ENCODE data around the gene CENPA. TPM values are rescaled to one million over a fixed set of nuclear protein-coding genes. Genes with fewer than 3 reads are reported as not detected.
"Not testable (repeated sequence)": the region's sequence is repeated elsewhere in the genome, so short reads cannot be mapped to it uniquely, and the experiment has no call there.

Gene CENPA
- total RNA-seq, 4 donors from 2014 or later, result 3.3 to 3.5 TPM; not detected in 2

GRCh38 chr2:26756337-26756736, 29.5 kb upstream of the CENPA start:
- Histone ChIP-seq H3K36me3 (no peaks in the 10 kb centered on the region), H3K4me1 (peaks cover 0 to 15% (median 0%) of the 10 kb centered on the region in 4 donors), H3K9me3 (no peaks in the 10 kb centered on the region), H3K27me3 (no peaks in the 10 kb centered on the region), H3K4me3 (no peak overlapping the region), H3K27ac (no peak overlapping the region)
- no peak for DNase-seq (ENCODE audit: low spot score in 2 of 2)
- 57 to 69% methylated on average over 5 of the region's 5 CpGs for WGBS, 2 donors
- TF ChIP-seq EP300 (IDR thresholded peaks at IDR 0.05) (no peak), CTCF (IDR thresholded peaks at IDR 0.05) (no peak), POLR2A (IDR thresholded peaks at IDR 0.05) (no peak)

- 48 to 49% methylated on average over 6 of the region's 6 CpGs for WGBS, 2 donors
- no peak overlapping the region for H3K4me3 ChIP-seq
- peak overlapping the region in 2 of 4 donors; percentile 46 to 53 for H3K27ac ChIP-seq
- TF ChIP-seq POLR2A (IDR thresholded peaks at IDR 0.05) (no peak), EP300 (IDR thresholded peaks at IDR 0.05) (peak; percentile 13 to 69)
- no peaks in the 10 kb centered on the region for H3K36me3 ChIP-seq
- no peaks in the 10 kb centered on the region for H3K9me3 ChIP-seq
- DNase-seq (ENCODE audit: low spot score in 2 of 2), result peak in 1 of 2 donors; percentile 38
- H3K4me1 ChIP-seq, result peaks cover 0 to 15% (median 0%) of the 10 kb centered on the region in 4 donors
- H3K27me3 ChIP-seq, result no peaks in the 10 kb centered on the region
Observed at GRCh38 chr2:26757873-26758789, 27.7 kb upstream of the CENPA start.

GRCh38 chr2:26758790-26759321, 27.0 kb upstream of the CENPA start:
- Histone ChIP-seq H3K36me3 (no peaks in the 10 kb centered on the region), H3K9me3 (no peaks in the 10 kb centered on the region), H3K4me3 (no peak overlapping the region), H3K27ac (peak overlapping the region in 2 of 4 donors; percentile 46 to 53), H3K27me3 (no peaks in the 10 kb centered on the region), H3K4me1 (peaks cover 0 to 21% (median 3%) of the 10 kb centered on the region in 4 donors)
- WGBS, 2 donors, result 74 to 79% methylated on average over 7 of the region's 7 CpGs
- TF ChIP-seq CTCF (IDR thresholded peaks at IDR 0.05) (no peak), POLR2A (IDR thresholded peaks at IDR 0.05) (no peak), EP300 (IDR thresholded peaks at IDR 0.05) (no peak)
- no peak for DNase-seq (ENCODE audit: low spot score in 2 of 2)

- Histone ChIP-seq H3K4me3 (no peak overlapping the region), H3K27ac (no peak overlapping the region), H3K27me3 (no peaks in the 10 kb centered on the region), H3K9me3 (no peaks in the 10 kb centered on the region), H3K4me1 (peaks cover 0 to 22% (median 4%) of the 10 kb centered on the region in 4 donors), H3K36me3 (no peaks in the 10 kb centered on the region)
- 92 to 99% methylated on average over 5 of the region's 5 CpGs for WGBS, 2 donors
- TF ChIP-seq EP300 (IDR thresholded peaks at IDR 0.05) (no peak), CTCF (IDR thresholded peaks at IDR 0.05) (no peak), POLR2A (IDR thresholded peaks at IDR 0.05) (no peak)
- no peak for DNase-seq (ENCODE audit: low spot score in 2 of 2)
Observed at GRCh38 chr2:26759845-26760244, 26.0 kb upstream of the CENPA start.

- peaks cover 0 to 34% (median 8%) of the 10 kb centered on the region in 4 donors for H3K4me1 ChIP-seq
- DNase-seq (ENCODE audit: low spot score in 2 of 2); H3K27me3 ChIP-seq; H3K36me3 ChIP-seq; H3K4me3 ChIP-seq; H3K9me3 ChIP-seq; H3K27ac ChIP-seq: not testable (repeated sequence)
- 75 to 83% methylated on average over 10 of the region's 10 CpGs for WGBS, 2 donors
Observed at GRCh38 chr2:26760991-26761390, 24.9 kb upstream of the CENPA start.

GRCh38 chr2:26763019-26763418, 22.8 kb upstream of the CENPA start:
- no peak overlapping the region for H3K4me3 ChIP-seq
- 94 to 95% methylated on average over 10 of the region's 10 CpGs for WGBS, 2 donors

More at GRCh38 chr2:26763019-26763418, 22.8 kb upstream of the CENPA start:
- Histone ChIP-seq H3K36me3 (no peaks in the 10 kb centered on the region), H3K4me1 (peaks cover 0 to 47% (median 16%) of the 10 kb centered on the region in 4 donors), H3K9me3 (no peaks in the 10 kb centered on the region), H3K27ac (no peak overlapping the region), H3K27me3 (no peaks in the 10 kb centered on the region)
- TF ChIP-seq EP300 (IDR thresholded peaks at IDR 0.05) (no peak), CTCF (IDR thresholded peaks at IDR 0.05) (no peak), POLR2A (IDR thresholded peaks at IDR 0.05) (no peak)
- DNase-seq (ENCODE audit: low spot score in 2 of 2), result no peak

Data from tibial nerve (tissue), 4 donors.